B cell (primary cell): ENCODE measurements around the gene KRT74. TPM values are rescaled to one million over a fixed set of nuclear protein-coding genes. Genes with fewer than 3 reads are reported as not detected.

ENCODE experiments used
- ATAC-seq: fragments of 200-7000 bp; cut with Tn5 transposase; one replicate; pipeline ENCODE4 v1.10.0; 2021; ENCODE audit warnings: low read depth, mild to moderate bottlenecking, moderate number of reproducible peaks, moderate library complexity
- CTCF ChIA-PET: fragments of 350-600 bp; sonication (Branson Sonifier 250); formaldehyde crosslinking; loops from one replicate; lab custom pipeline; 2021; ENCODE audit warnings: antibody characterized with exemption, inconsistent platforms; lab: Charles Lee
- POLR2A ChIA-PET: fragments of 350-600 bp; sonication (Branson Sonifier 250); formaldehyde crosslinking; loops from one replicate; lab custom pipeline; 2021; ENCODE audit warnings: antibody characterized with exemption; lab: Charles Lee
- DNase-seq: peaks from one replicate; pipeline ENCODE4 v3.0.0; 2013
- H2AFZ ChIP-seq: 2 replicates; pipeline ENCODE4 v1.6.1; 2012; ENCODE audit warnings: mild to moderate bottlenecking, low read depth, low read length; ENCODE audit not compliant: insufficient read depth, poor library complexity, severe bottlenecking
- H3K27ac ChIP-seq, 2 donors: 1 replicate in 1 of 2; 2 replicates in 1 of 2; pipeline ENCODE4 v1.5.1; 2012 to 2013; ENCODE audit warnings: low read length in 2 of 2, mild to moderate bottlenecking in 2 of 2, moderate library complexity in 1 of 2
- H3K27me3 ChIP-seq, 4 experiments: fragments of 200-600 bp in 1 of 4; sonication (generic) in 1 of 4; replicated peaks in 1 of 4; 1 replicate in 2 of 4; 2 replicates in 2 of 4; pipeline versions ENCODE4 v1.6.1 to v1.7.0; 2013 to 2016; ENCODE audit warnings: low read length in 3 of 4, mild to moderate bottlenecking in 2 of 4, mixed read lengths in 1 of 4, moderate library complexity in 1 of 4; ENCODE audit not compliant: insufficient read depth in 4 of 4, control insufficient read depth in 3 of 4; ENCODE audit errors: control extremely low read depth in 1 of 4
- H3K36me3 ChIP-seq, 2 experiments: replicated peaks in 1 of 2; 1 replicate in 1 of 2; 2 replicates in 1 of 2; pipeline versions ENCODE4 v1.6.1 to v1.7.1; 2013; ENCODE audit warnings: low read length in 1 of 2; ENCODE audit not compliant: insufficient read depth in 2 of 2, control insufficient read depth in 1 of 2; ENCODE audit errors: control extremely low read depth in 1 of 2, extremely low read depth in 1 of 2
- H3K4me1 ChIP-seq, 2 donors: fragments of 200-600 bp in 1 of 2; sonication (generic) in 1 of 2; 1 replicate in 1 of 2; 2 replicates in 1 of 2; pipeline versions ENCODE4 v1.5.1 to v1.6.1; 2013 to 2017; ENCODE audit warnings: low read length in 2 of 2; ENCODE audit not compliant: control insufficient read depth in 2 of 2, insufficient read depth in 2 of 2
- H3K4me2 ChIP-seq: replicated peaks from 2 replicates; pipeline ENCODE3; 2012; ENCODE audit warnings: mild to moderate bottlenecking, low read depth, low read length; ENCODE audit not compliant: poor library complexity, severe bottlenecking
- H3K4me3 ChIP-seq, 5 experiments: fragments of 200-600 bp in 1 of 5; sonication (generic) in 1 of 5; 1 replicate in 3 of 5; 2 replicates in 2 of 5; pipeline versions ENCODE4 v1.5.1 to v1.7.0; 2011 to 2016; ENCODE audit warnings: low read length in 4 of 5, mild to moderate bottlenecking in 4 of 5, low read depth in 2 of 5, control low read depth in 1 of 5, moderate library complexity in 1 of 5; ENCODE audit not compliant: insufficient read depth in 1 of 5; ENCODE audit errors: control extremely low read depth in 1 of 5, extremely low read depth in 1 of 5
- H3K79me2 ChIP-seq: fragments of 200-600 bp; sonication (generic); one replicate; pipeline ENCODE4 v1.6.0; 2016; ENCODE audit warnings: low read length; ENCODE audit not compliant: control insufficient read depth, insufficient read depth
- H3K9ac ChIP-seq: fragments of 200-600 bp; sonication (generic); 2 replicates; pipeline ENCODE4 v1.6.1; 2017; ENCODE audit warnings: mild to moderate bottlenecking, low read length, moderate library complexity
- H3K9me3 ChIP-seq, 3 donors: one replicate each; pipeline versions ENCODE4 v1.6.1 to v1.7.1; 2013; ENCODE audit warnings: low read length in 2 of 3; ENCODE audit not compliant: control insufficient read depth in 2 of 3, insufficient read depth in 1 of 3; ENCODE audit errors: control extremely low read depth in 1 of 3
- H4K20me1 ChIP-seq: 2 replicates; pipeline ENCODE4 v1.6.0; 2012; ENCODE audit warnings: mild to moderate bottlenecking, low read length; ENCODE audit not compliant: insufficient read depth, control insufficient read depth, poor library complexity, severe bottlenecking
- H3K27ac Mint-ChIP-seq: one replicate; pipeline ENCODE4 v1.8.0; 2021; ENCODE audit warnings: mixed read lengths
- H3K27me3 Mint-ChIP-seq: one replicate; pipeline ENCODE4 v1.8.0; 2021; ENCODE audit warnings: mixed read lengths
- H3K4me1 Mint-ChIP-seq: one replicate; pipeline ENCODE4 v1.8.0; 2021; ENCODE audit warnings: mixed read lengths
- H3K4me3 Mint-ChIP-seq: one replicate; pipeline ENCODE4 v1.8.0; 2021; ENCODE audit warnings: mixed read lengths
- H3K9me3 Mint-ChIP-seq: one replicate; pipeline ENCODE4 v1.8.0; 2022; ENCODE audit warnings: mixed read lengths; ENCODE audit not compliant: insufficient read depth
- CTCF ChIP-seq: fragments of 200-600 bp; IDR thresholded peaks from one replicate; pipeline ENCODE4 v1.8.0; 2022; ENCODE audit warnings: antibody characterized with exemption, mild to moderate bottlenecking
- EZH2 ChIP-seq: IDR thresholded peaks from 2 replicates; pipeline ENCODE4 v1.6.1; 2012; ENCODE audit warnings: borderline replicate concordance, low read depth, mild to moderate bottlenecking, moderate library complexity, low read length; ENCODE audit not compliant: insufficient read depth, poor library complexity, severe bottlenecking
- WGBS: methylation state at CpG from one replicate; pipeline ENCODE4 v1.1.5; 2013; ENCODE audit warnings: missing lambda C conversion rate; ENCODE audit not compliant: insufficient coverage; 5-methylcytosine and 5-hydroxymethylcytosine counted together
- intact Hi-C: fragments of 100-400 bp; cut with micrococcal nuclease; formaldehyde crosslinking; loops from one replicate; pipeline ENCODE4 v1.10.0; 2022
- polyA plus RNA-seq: library from polyadenylated mRNA; depleted of rRNA; stranded (reverse); fragments of >200 nt; gene quantifications from 2 replicates; pipeline ENCODE4 v1.2.3, GENCODE V29; 2012
- total RNA-seq, 2 donors: library from RNA; stranded (reverse); fragments of 120-200 nt in 1 of 2; gene quantifications; 1 replicate in 1 of 2; 2 replicates in 1 of 2; pipeline versions ENCODE4 v1.2.3 to v1.2.4, GENCODE V29; 2013 to 2022

Gene KRT74
- total and polyA plus RNA-seq, 2 donors (not counting 1 experiment from before 2014, with no cell fraction given) = not detected

- no peaks in the 10 kb centered on the region for H3K9me3 ChIP-seq
- no peak overlapping the region for H3K27ac ChIP-seq
- H3K9ac ChIP-seq = no peak overlapping the region
- H3K4me1 ChIP-seq = no peaks in the 10 kb centered on the region
- no peaks in the 10 kb centered on the region for H3K79me2 ChIP-seq
- no peak overlapping the region for H2AFZ ChIP-seq
- intact Hi-C loops = no loop called here
- ChIA-PET CTCF (no interaction called here), POLR2A (no interaction called here)
- no peaks in the 10 kb centered on the region for H3K27me3 Mint-ChIP-seq
- H3K36me3 ChIP-seq = no peaks in the 10 kb centered on the region
- no peak overlapping the region for H3K4me2 ChIP-seq
- DNase-seq = no peak
- no peak overlapping the region for H3K4me3 ChIP-seq
- no peak for ATAC-seq
- no peak overlapping the region for H3K27ac Mint-ChIP-seq
- no peaks in the 10 kb centered on the region for H4K20me1 ChIP-seq
- no peaks in the 10 kb centered on the region for H3K4me1 Mint-ChIP-seq
- no peak overlapping the region for H3K4me3 Mint-ChIP-seq
- H3K27me3 ChIP-seq = no peaks in the 10 kb centered on the region
- 79% methylated on average over 13 of the region's 13 CpGs for WGBS
- TF ChIP-seq CTCF (no peak), EZH2 (no peak)
- no peaks in the 10 kb centered on the region for H3K9me3 Mint-ChIP-seq
Measured at GRCh38 chr12:52525661-52526499, 47.8 kb downstream of the KRT74 start.

- no peaks in the 10 kb centered on the region for H3K27me3 ChIP-seq
- POLR2A ChIA-PET = no interaction called here
- no peaks in the 10 kb centered on the region for H3K4me1 ChIP-seq
- no peaks in the 10 kb centered on the region for H3K79me2 ChIP-seq
- no peaks in the 10 kb centered on the region for H4K20me1 ChIP-seq
- H3K9me3 Mint-ChIP-seq = no peaks in the 10 kb centered on the region
- H3K9me3 ChIP-seq = no peaks in the 10 kb centered on the region
- H3K4me2 ChIP-seq = no peak overlapping the region
- H3K27ac Mint-ChIP-seq = no peak overlapping the region
- DNase-seq (no peak), ATAC-seq (no peak)
- no peaks in the 10 kb centered on the region for H3K4me1 Mint-ChIP-seq
- CTCF ChIA-PET = no interaction called here
- no peak overlapping the region for H3K9ac ChIP-seq
- H3K27me3 Mint-ChIP-seq = no peaks in the 10 kb centered on the region
- H3K4me3 Mint-ChIP-seq = no peak overlapping the region
- no peaks in the 10 kb centered on the region for H3K36me3 ChIP-seq
- H3K4me3 ChIP-seq = no peak overlapping the region
- no peak overlapping the region for H2AFZ ChIP-seq
- H3K27ac ChIP-seq = no peak overlapping the region
- TF ChIP-seq EZH2 (no peak), CTCF (no peak)
- WGBS = 98% methylated on average over 3 of the region's 5 CpGs
- intact Hi-C loops = no loop called here
Measured at GRCh38 chr12:52524898-52525591, 48.6 kb downstream of the KRT74 start.
